ENCODE data around the gene PLEKHN1.

The PLEKHN1 gene

GRCh38 chr1:929712-930632 is 36.3 kb upstream of the PLEKHN1 start:
- DNase-seq, result no peak

DNA sequence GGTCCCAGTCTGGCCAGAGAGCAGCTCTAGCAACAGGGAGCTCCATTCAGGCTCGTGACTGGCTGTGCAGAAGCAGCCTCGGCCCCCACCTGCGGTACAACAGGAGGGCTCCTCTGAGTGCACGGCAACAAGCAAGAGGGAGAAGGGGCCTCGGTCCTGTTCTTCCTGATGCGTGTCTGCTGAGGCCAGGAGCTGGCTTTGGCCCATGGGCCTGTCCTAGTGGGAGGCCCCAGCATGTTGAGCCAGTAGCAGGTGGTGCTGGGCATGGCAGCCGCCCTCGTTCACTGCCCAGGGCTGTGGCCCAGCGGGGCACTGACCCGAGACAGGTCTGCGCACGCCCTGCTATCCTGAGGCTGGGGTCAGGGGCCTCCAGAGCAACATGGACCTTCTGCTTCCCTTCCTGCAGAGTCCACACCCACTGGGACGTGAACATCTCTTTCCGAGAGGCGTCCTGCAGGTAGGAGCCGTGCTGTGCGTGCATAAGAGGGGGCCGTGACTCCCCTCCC is 35.6 kb upstream of the PLEKHN1 start:
- DNase-seq, result no peak

DNA sequence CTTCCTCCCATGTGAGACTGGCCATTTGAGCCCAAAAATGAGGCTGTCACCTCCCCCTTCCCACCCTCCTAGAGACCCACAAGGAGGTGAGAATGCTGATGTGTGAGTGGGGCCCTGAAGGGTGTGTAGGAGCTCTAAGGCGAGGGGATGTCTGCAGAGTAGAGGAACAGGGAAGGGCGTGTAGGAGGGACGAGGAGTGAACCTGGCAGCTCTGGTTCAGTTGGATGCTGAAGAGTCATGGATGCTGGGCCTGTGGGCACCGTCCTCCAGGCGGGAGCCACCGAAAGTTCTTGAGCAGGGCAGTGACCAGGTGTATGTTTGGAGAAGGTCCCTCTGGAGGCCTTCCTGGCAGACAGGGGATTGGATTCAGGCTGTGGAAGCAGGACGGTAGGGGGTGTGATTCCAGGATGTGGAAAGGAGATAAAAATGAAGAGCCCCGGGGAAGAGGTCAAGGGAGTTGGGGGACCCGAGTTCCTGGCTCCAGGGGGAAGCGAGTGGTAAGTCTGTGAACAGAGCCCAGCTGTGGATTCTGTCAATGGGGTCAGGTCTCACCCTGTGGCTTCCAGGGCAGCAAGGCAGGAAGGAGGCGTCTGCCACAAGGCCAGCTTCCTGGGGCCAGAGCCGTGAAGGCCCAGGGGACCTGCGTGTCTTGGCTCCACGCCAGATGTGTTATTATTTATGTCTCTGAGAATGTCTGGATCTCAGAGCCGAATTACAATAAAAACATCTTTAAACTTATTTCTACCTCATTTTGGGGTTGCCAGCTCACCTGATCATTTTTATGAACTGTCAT is 34.7 kb upstream of the PLEKHN1 start:
- no peak for DNase-seq

DNA sequence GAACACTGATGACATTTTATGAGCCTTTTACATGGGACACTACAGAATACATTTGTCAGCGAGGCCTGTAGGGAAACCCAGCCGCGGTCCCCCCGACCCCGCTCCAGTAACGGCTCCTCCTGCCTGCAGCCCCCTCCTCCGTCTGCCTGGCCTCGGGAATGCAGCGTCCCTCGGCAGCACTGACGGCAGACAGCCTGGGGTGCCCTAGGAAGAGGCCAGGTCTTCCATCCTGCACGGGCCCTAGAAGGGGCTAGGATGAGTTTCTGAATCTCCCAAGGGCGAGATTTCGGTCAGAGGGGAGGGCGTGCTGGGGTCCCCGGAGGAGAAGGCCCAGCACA is 34.1 kb upstream of the PLEKHN1 start:
- no peak for DNase-seq

- peak in 1 of 2 experiments; percentile 63 for DNase-seq
Measured at GRCh38 chr1:932776-933602, 33.3 kb upstream of the PLEKHN1 start.

- peak in 1 of 2 experiments; percentile 63 for DNase-seq
Measured at GRCh38 chr1:933603-933940, 32.7 kb upstream of the PLEKHN1 start.

GRCh38 chr1:934991-935750 is 31.1 kb upstream of the PLEKHN1 start:
- DNase-seq, result peak in 1 of 2 experiments; percentile 49

GRCh38 chr1:935751-936231 is 30.5 kb upstream of the PLEKHN1 start:
- DNase-seq, result peak; percentile 48 to 85

DNA sequence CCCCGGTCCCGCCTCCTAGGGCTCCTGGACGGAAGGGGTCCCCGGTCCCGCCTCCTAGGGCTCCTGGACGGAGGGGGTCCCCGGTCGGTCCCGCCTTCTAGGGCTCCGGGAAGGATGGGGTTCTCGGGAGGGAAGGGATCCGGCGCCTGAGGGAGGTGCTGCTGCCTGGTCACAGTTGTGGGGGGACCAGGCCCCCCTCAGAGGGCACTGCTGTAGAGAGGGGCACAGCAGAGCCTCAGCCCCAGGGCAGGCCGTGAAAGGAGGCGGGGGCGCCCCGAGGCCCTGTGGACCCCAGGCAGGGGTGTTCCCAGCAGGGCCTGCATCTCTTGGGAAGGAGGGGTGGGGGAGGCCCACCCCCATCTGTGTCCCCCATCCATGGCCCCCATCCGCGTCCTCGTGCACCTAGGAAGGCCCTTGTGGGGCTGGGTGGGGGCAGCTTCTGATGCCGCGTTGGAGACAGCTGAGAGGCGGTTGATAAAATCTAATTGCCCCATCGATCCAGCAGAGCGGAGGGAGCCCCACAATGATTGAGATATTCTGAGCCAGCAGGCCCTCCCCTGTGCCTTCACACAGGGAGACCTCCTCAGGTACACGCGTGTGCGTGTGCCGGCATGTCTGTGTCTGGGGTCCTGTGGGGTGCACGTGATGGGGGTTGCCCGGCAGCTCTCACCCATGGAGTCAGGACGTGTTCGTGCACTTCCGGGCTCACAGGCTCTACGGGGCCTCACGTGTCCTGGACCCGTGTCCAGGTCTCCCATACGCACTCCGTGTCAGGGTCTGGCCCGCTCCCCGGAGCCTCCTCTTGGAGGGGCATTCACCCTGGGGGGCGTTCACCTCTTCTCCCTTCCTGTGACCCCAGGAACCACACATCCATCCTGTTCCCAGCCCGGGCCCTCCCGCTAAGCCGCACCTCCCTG is 29.7 kb upstream of the PLEKHN1 start:
- no peak for DNase-seq

DNA sequence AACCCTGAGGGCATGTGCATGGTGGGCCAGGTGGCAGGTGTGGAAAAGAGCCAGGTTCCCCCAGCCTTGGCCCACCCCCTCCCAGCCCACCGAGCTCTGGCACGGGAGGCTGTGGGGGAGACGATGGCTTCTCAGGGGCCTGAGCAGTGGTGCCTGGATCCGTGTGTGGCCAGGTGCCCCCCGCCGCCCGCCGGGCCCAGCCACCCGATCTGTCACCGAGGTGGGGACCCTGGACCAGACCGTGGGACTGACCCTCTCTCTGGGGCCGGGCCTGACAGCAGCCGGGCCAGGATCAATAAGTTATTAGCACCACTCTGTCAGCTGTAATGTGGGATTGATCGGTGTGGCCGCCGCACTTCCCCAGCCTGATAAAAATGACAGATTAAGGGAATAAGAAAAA is 28.8 kb upstream of the PLEKHN1 start:
- no peak for DNase-seq

- no peak for DNase-seq
Measured at GRCh38 chr1:938088-938683, 28.1 kb upstream of the PLEKHN1 start.

- DNase-seq, result no peak
Measured at GRCh38 chr1:938711-939489, 27.4 kb upstream of the PLEKHN1 start.

DNA sequence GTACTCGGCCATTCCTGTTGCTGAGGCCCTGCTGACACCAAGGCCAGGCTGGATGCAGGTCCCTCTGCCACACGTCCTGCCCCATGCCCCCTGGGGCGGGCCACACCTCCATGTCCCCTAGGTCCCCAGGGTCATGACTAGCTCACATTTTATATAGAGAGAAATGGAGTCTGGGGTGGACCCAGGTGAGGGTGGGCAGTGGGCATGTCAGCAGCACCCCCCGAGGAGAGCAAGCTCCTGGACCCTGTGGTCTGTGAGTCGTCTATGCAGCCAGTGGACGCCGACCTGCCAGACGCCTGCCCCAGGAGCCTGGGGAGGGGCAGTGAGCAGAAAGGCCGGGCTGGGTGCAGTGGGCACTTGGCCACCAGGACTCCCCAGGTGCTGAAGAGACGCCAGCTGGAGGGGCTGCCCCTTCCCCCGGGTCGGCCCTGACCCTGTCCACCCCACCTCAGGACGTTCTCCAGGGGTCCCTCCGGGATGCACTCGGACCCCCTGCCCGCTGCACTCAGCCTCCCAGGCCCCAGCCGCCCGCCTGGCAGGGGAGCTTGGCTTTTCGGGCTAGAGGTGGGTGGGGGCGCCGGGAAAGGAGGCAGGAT is 26.7 kb upstream of the PLEKHN1 start:
- no peak for DNase-seq

- peak; percentile 67 to 93 for DNase-seq
Measured at GRCh38 chr1:940107-941014, 25.9 kb upstream of the PLEKHN1 start.

DNA sequence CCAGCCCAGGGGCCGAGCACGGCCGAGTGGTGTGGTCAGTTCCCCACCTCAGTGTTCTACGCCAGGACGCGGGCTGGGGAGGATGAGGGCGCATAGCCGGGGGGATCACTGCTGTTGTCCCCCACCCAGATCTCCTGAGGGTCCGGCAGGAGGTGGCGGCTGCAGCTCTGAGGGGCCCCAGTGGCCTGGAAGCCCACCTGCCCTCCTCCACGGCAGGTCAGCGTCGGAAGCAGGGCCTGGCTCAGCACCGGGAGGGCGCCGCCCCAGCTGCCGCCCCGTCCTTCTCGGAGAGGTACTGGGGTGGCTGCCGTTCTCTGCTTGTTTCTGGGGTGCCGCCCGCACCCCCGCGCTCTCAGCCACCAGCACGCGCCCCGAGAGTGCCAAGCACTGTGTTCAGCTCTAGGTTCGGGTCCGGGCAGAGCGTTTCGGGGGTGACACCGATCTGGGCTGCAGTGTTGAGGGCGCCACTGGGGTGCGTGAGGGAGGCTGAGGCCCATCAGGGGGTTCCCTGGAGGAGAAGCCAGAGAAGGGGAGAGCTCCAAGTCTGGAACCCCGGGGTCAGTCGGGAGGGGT is 25.2 kb upstream of the PLEKHN1 start:
- no peak for DNase-seq

- DNase-seq, result peak in 1 of 2 experiments; percentile 77
Measured at GRCh38 chr1:941588-942383, 24.5 kb upstream of the PLEKHN1 start.

- DNase-seq, result no peak
Measured at GRCh38 chr1:942411-942821, 23.9 kb upstream of the PLEKHN1 start.

All from NCI-H446 (cell line).